ENCODE results near the gene SEMA4A. TPM values are rescaled to one million over a fixed set of nuclear protein-coding genes. Genes with fewer than 3 reads are reported as not detected.

The SEMA4A gene
- total and polyA plus RNA-seq, 9 of the 15 experiments (the other 6 are each of a cell fraction or from before 2014, with no cell fraction given) = 0.04 to 1.7 (median 0.45) TPM

GRCh38 chr1:156212833-156213643, 59.7 kb downstream of the SEMA4A start, which contains the start of gene PMF1 (continued):
- TF ChIP-seq MTA2 (IDR thresholded peaks at IDR 0.05; ENCODE audit: low read depth) (no peak), CHD7 (IDR thresholded peaks at IDR 0.05; ENCODE audit: low read depth, low read length) (no peak), GMEB1 (CRISPR knock-in tag; IDR thresholded peaks at IDR 0.05) (peak; percentile 88), POLR2AphosphoS5 (IDR thresholded peaks at IDR 0.05; ENCODE audit: control insufficient read depth, insufficient read depth, low read depth, low read length) (peak; percentile 76; the same call in 1 of the 2 replicates), RBBP5 (IDR thresholded peaks at IDR 0.05; ENCODE audit: borderline replicate concordance, insufficient read depth, low read length, poor library complexity, severe bottlenecking) (peak; percentile 79), PTRF (tag; IDR thresholded peaks at IDR 0.05) (no peak), ADNP (tag; IDR thresholded peaks at IDR 0.05) (no peak), ZNF184 (CRISPR knock-in tag; IDR thresholded peaks at IDR 0.05) (no peak), GABPB2 (CRISPR knock-in tag; conservative IDR thresholded peaks at IDR 0.05) (no peak), ZNF668 (CRISPR knock-in tag; IDR thresholded peaks at IDR 0.05) (no peak)
